Measurements from ENCODE around the gene EGFR.

EGFR gene

DNA sequence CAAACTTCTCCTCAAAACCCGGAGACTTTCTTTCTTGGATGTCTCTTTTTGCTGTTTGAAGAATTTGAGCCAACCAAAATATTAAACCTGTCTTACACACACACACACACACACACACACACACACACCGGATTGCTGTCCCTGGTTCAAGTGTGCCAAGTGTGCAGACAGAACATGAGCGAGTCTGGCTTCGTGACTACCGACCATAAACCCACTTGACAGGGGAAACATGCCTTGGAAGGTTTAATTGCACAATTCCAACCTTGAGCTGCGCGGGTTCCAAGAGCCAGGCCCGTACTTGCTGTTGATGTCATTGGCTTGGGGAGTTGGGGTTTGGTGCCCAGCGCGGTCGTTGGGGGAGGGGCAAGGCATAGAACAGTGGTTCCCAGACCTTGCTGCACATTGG, 1.7 kb downstream of the EGFR start:
- no peaks in the 10 kb centered on the region for H3K9me3 ChIP-seq (replicated peaks; ENCODE audit: insufficient read depth, low read length)
- no peaks in the 10 kb centered on the region for H3K9me2 ChIP-seq (replicated peaks; ENCODE audit: insufficient read depth, low read length)
- no peak overlapping the region for H3K9ac ChIP-seq (ENCODE audit: low read length)
- H4K20me1 ChIP-seq (ENCODE audit: insufficient read depth, low read length): no peaks in the 10 kb centered on the region
- H3K36me3 ChIP-seq (replicated peaks; ENCODE audit: insufficient read depth, low read length): no peaks in the 10 kb centered on the region
- TF ChIP-seq EZH2phosphoT487 (IDR thresholded peaks at IDR 0.05; ENCODE audit: low read length): no peak
- TF ChIP-seq, protein P1, sequence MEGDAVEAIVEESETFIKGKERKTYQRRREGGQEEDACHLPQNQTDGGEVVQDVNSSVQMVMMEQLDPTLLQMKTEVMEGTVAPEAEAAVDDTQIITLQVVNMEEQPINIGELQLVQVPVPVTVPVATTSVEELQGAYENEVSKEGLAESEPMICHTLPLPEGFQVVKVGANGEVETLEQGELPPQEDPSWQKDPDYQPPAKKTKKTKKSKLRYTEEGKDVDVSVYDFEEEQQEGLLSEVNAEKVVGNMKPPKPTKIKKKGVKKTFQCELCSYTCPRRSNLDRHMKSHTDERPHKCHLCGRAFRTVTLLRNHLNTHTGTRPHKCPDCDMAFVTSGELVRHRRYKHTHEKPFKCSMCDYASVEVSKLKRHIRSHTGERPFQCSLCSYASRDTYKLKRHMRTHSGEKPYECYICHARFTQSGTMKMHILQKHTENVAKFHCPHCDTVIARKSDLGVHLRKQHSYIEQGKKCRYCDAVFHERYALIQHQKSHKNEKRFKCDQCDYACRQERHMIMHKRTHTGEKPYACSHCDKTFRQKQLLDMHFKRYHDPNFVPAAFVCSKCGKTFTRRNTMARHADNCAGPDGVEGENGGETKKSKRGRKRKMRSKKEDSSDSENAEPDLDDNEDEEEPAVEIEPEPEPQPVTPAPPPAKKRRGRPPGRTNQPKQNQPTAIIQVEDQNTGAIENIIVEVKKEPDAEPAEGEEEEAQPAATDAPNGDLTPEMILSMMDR (IDR thresholded peaks at IDR 0.05; ENCODE audit: low read length): no peak
- no peak for TF ChIP-seq EZH2 (optimal IDR thresholded peaks at IDR 0.05; ENCODE audit: low read depth, low read length)
- H3K79me2 ChIP-seq (ENCODE audit: low read length): no peaks in the 10 kb centered on the region
- no peaks in the 10 kb centered on the region for H3F3A ChIP-seq (ENCODE audit: insufficient read depth, low read length)
- no peak overlapping the region for H3K27ac ChIP-seq (ENCODE audit: low read length)
- H2AFZ ChIP-seq (ENCODE audit: low read length): no peak overlapping the region
- H3K4me3 ChIP-seq (ENCODE audit: low read length): no peak overlapping the region
- no peaks in the 10 kb centered on the region for H3K27me3 ChIP-seq (replicated peaks; ENCODE audit: insufficient read depth, low read length)
- DNase-seq: no peak
- H3K4me1 ChIP-seq (ENCODE audit: low read length): no peaks in the 10 kb centered on the region
- no peak overlapping the region for H3K4me2 ChIP-seq (ENCODE audit: low read depth, low read length)

DNA sequence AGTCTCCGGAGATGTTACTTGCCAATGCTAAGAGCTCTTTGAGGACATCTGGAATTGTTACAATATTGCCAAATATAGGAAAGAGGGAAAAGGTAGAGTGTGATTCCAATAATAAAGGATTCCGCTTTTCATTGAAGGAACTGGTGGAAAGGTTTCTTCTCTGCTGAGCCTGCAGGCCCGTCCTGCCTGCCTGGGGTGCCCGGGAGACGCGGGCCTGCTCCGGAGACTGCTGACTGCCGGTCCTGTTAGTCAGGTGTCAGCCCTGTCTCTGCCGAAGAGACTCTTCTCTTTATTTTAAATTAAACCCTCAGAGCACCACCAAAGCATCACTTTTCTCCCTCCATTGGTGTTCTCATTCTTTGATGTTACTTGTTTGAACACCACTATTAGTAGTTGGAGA, 2.2 kb downstream of the EGFR start:
- Histone ChIP-seq H3K4me3 (ENCODE audit: low read length) (no peak overlapping the region), H3K9me3 (replicated peaks; ENCODE audit: insufficient read depth, low read length) (no peaks in the 10 kb centered on the region), H3K27me3 (replicated peaks; ENCODE audit: insufficient read depth, low read length) (no peaks in the 10 kb centered on the region), H3K27ac (ENCODE audit: low read length) (no peak overlapping the region), H3K4me1 (ENCODE audit: low read length) (no peaks in the 10 kb centered on the region), H2AFZ (ENCODE audit: low read length) (no peak overlapping the region), H3K36me3 (replicated peaks; ENCODE audit: insufficient read depth, low read length) (no peaks in the 10 kb centered on the region), H3K9me2 (replicated peaks; ENCODE audit: insufficient read depth, low read length) (no peaks in the 10 kb centered on the region), H3K79me2 (ENCODE audit: low read length) (no peaks in the 10 kb centered on the region), H3K9ac (ENCODE audit: low read length) (no peak overlapping the region), H4K20me1 (ENCODE audit: insufficient read depth, low read length) (no peaks in the 10 kb centered on the region), H3F3A (ENCODE audit: insufficient read depth, low read length) (no peaks in the 10 kb centered on the region), H3K4me2 (ENCODE audit: low read depth, low read length) (no peak overlapping the region)
- TF ChIP-seq EZH2phosphoT487 (IDR thresholded peaks at IDR 0.05; ENCODE audit: low read length): no peak
- TF ChIP-seq, protein P1 (IDR thresholded peaks at IDR 0.05; ENCODE audit: low read length): no peak
- TF ChIP-seq EZH2 (optimal IDR thresholded peaks at IDR 0.05; ENCODE audit: low read depth, low read length): no peak
- DNase-seq: no peak

DNA sequence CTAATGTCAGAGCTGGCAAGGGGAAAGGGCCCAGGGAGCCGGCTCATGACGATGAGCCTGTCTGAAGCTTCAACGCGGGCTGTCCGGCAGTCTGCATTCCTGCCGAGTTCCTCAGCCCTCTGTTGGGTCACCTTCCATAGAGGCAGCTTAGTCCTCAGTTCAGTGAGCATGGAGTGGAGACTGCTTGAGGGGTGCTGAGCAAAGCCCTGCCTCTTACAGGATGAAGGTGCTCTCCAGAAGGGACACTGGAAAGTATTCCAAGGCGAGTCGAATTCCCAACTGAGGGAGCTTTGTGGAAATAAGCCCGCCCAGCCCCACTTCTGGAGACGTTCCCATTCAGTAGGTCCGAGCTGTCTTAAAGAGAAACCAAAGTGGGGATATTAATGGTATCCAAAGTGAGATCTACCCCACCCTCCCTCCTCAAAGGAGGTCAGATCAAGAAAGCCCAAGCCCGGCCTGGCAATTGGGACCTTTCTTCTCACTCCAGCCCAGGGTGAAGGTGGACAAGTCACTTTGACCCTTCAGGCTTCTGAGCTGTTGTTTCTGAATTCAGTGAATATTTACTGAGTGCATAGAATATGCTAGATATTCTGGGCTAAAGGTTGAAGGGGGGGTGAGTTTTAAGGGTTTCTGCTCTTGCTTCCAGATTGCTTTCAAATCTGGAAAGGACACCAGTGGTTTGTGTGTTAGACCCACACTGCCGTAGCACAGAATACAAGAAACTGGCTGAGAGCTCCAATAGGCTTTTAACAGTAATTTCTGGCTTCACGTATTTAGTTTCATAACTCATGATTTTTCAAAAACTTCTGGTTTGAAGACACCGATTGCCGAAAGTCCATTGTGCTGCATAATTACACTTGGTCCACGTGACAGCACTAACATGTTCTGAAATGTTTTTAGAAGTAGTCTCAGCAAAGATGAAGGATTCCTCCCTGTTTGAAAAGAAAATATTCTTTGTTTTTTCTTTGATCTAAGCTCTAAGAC, 3.5 kb downstream of the EGFR start:
- Histone ChIP-seq H3K79me2 (ENCODE audit: low read length) (no peaks in the 10 kb centered on the region), H3K4me2 (ENCODE audit: low read depth, low read length) (no peak overlapping the region), H3K27me3 (replicated peaks; ENCODE audit: insufficient read depth, low read length) (no peaks in the 10 kb centered on the region), H3K9me2 (replicated peaks; ENCODE audit: insufficient read depth, low read length) (no peaks in the 10 kb centered on the region), H3K27ac (ENCODE audit: low read length) (no peak overlapping the region), H3K4me3 (ENCODE audit: low read length) (no peak overlapping the region), H3K9me3 (replicated peaks; ENCODE audit: insufficient read depth, low read length) (no peaks in the 10 kb centered on the region), H4K20me1 (ENCODE audit: insufficient read depth, low read length) (no peaks in the 10 kb centered on the region), H2AFZ (ENCODE audit: low read length) (no peak overlapping the region), H3K4me1 (ENCODE audit: low read length) (no peaks in the 10 kb centered on the region), H3K9ac (ENCODE audit: low read length) (no peak overlapping the region), H3K36me3 (replicated peaks; ENCODE audit: insufficient read depth, low read length) (no peaks in the 10 kb centered on the region), H3F3A (ENCODE audit: insufficient read depth, low read length) (no peaks in the 10 kb centered on the region)
- no peak for DNase-seq
- TF ChIP-seq, protein P1 (IDR thresholded peaks at IDR 0.05; ENCODE audit: low read length): no peak
- no peak for TF ChIP-seq EZH2phosphoT487 (IDR thresholded peaks at IDR 0.05; ENCODE audit: low read length)
- TF ChIP-seq EZH2 (optimal IDR thresholded peaks at IDR 0.05; ENCODE audit: low read depth, low read length): no peak
